HPDE6-E6E7 (cell line): ENCODE results near the gene EFNB1.

Experiments
- DNase-seq: peaks from one replicate; pipeline ENCODE4 v3.0.0; 2011; ENCODE audit warnings: missing footprints; ENCODE audit errors: extremely low spot score

EFNB1 gene

GRCh38 chrX:68827848-68828624 is 785 bp upstream of the EFNB1 start:
- no peak for DNase-seq

- DNase-seq: no peak
These were observed 979 bp downstream of the EFNB1 start for GRCh38 chrX:68829582-68830418.

GRCh38 chrX:68830419-68831404 is 1.9 kb downstream of the EFNB1 start:
- DNase-seq: no peak

GRCh38 chrX:68831405-68832100 is 2.7 kb downstream of the EFNB1 start:
- DNase-seq: no peak

- no peak for DNase-seq
These were observed 3.2 kb downstream of the EFNB1 start for GRCh38 chrX:68832101-68832416.

GRCh38 chrX:68832516-68833447 is 4.0 kb downstream of the EFNB1 start:
- DNase-seq: no peak

- DNase-seq: no peak
These were observed 4.6 kb downstream of the EFNB1 start for GRCh38 chrX:68833448-68833805.

- no peak for DNase-seq
These were observed 5.1 kb downstream of the EFNB1 start for GRCh38 chrX:68833855-68834331.

- no peak for DNase-seq
These were observed 5.7 kb downstream of the EFNB1 start for GRCh38 chrX:68834371-68835103.

GRCh38 chrX:68835104-68835442 is 6.3 kb downstream of the EFNB1 start:
- no peak for DNase-seq

- DNase-seq: no peak
These were observed 6.6 kb downstream of the EFNB1 start for GRCh38 chrX:68835468-68835867.

- no peak for DNase-seq
These were observed 8.3 kb downstream of the EFNB1 start for GRCh38 chrX:68837119-68837518.

GRCh38 chrX:68838571-68838910 is 9.7 kb downstream of the EFNB1 start:
- no peak for DNase-seq

- DNase-seq: no peak
These were observed 10.9 kb downstream of the EFNB1 start for GRCh38 chrX:68839771-68840170.

- DNase-seq: no peak
These were observed 11.4 kb downstream of the EFNB1 start for GRCh38 chrX:68840256-68840655.

- no peak for DNase-seq
These were observed 12.6 kb downstream of the EFNB1 start for GRCh38 chrX:68841251-68842049.

- no peak for DNase-seq
These were observed 13.5 kb downstream of the EFNB1 start for GRCh38 chrX:68842351-68842750.

- peak; percentile 45 for DNase-seq
These were observed 14.2 kb downstream of the EFNB1 start for GRCh38 chrX:68842781-68843581.
